Activated CD8-positive, alpha-beta memory T cell treated with anti-CD3 and anti-CD28 coated beads, Interleukin-2, amount 50 U/mL, for 1 hour (primary cell): Measurements from ENCODE around the gene SFT2D3.

Experiments used
- DNase-seq: peaks from one replicate; pipeline ENCODE4 v3.0.0-alpha.2; 2020; ENCODE audit errors: extremely low read depth

The SFT2D3 gene

GRCh38 chr2:127681976-127682857 is 19.1 kb upstream of the SFT2D3 start:
- no peak for DNase-seq

- DNase-seq, result no peak
Measured at GRCh38 chr2:127683056-127683455, 18.2 kb upstream of the SFT2D3 start.

GRCh38 chr2:127683757-127684156 is 17.5 kb upstream of the SFT2D3 start:
- no peak for DNase-seq

- no peak for DNase-seq
Measured at GRCh38 chr2:127685410-127686080, 15.8 kb upstream of the SFT2D3 start.

GRCh38 chr2:127688405-127688804 is 12.9 kb upstream of the SFT2D3 start:
- DNase-seq, result no peak

- no peak for DNase-seq
Measured at GRCh38 chr2:127690696-127691095, 10.6 kb upstream of the SFT2D3 start.

- no peak for DNase-seq
Measured at GRCh38 chr2:127694986-127695385, 6.3 kb upstream of the SFT2D3 start.

GRCh38 chr2:127695491-127696472 is 5.5 kb upstream of the SFT2D3 start:
- no peak for DNase-seq

GRCh38 chr2:127697482-127698180 is 3.7 kb upstream of the SFT2D3 start:
- DNase-seq, result no peak

GRCh38 chr2:127698553-127699355 is 2.5 kb upstream of the SFT2D3 start:
- DNase-seq, result no peak

GRCh38 chr2:127700527-127701192 is 637 bp upstream of the SFT2D3 start:
- no peak for DNase-seq

GRCh38 chr2:127701651-127702394 is 526 bp downstream of the SFT2D3 start:
- DNase-seq, result peak; percentile 44

- DNase-seq, result no peak
Measured at GRCh38 chr2:127702395-127703009, 1.2 kb downstream of the SFT2D3 start.

- DNase-seq, result no peak
Measured at GRCh38 chr2:127703282-127703681, 2.0 kb downstream of the SFT2D3 start.

- no peak for DNase-seq
Measured at GRCh38 chr2:127704641-127705390, 3.5 kb downstream of the SFT2D3 start.

GRCh38 chr2:127705391-127706065 is 4.2 kb downstream of the SFT2D3 start:
- no peak for DNase-seq

GRCh38 chr2:127706215-127706990 is 5.1 kb downstream of the SFT2D3 start:
- no peak for DNase-seq
